ENCODE measurements around the gene SCAPER. TPM values are rescaled to one million over a fixed set of nuclear protein-coding genes. Genes with fewer than 3 reads are reported as not detected.

SCAPER gene
- total and polyA plus RNA-seq, 10 of the 15 experiments (the other 5 are each of a cell fraction or from before 2014, with no cell fraction given): 1.0 to 7.7 (median 3.9) TPM

DNA sequence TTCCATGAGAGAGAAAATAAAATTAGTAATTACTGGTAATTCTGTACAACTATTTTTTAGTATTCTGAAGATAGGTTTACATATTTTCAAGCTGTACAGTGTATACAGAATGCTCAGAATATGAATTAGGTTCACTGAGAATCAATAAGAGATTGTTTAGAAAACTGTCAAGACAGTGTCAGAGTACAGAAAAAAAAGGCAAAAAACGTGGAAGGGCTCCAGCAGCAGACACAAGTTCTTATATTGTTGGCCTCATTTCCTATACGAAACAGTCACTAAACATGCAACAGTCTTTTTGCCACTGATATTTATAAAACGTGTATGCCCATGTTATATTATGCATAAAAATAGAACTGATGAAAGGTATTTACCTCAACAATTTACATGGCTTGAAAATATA lies 464.7 kb downstream of the SCAPER start:
- intact Hi-C loops (cut with micrococcal nuclease; ENCODE audit: unreplicated experiment) (no loop called here), in situ Hi-C loops (cut with MboI) (no loop called here)
- WGBS (ENCODE audit: insufficient coverage, insufficient replicate concordance, low lambda C conversion rate, missing lambda C conversion rate): 40% methylated on average over 3 of the region's 3 CpGs
- ChIA-PET CTCF (no interaction called here), POLR2A (no interaction called here), RAD21 (ENCODE audit: unreplicated experiment) (no interaction called here), SMC1A (ENCODE audit: uncharacterized antibody, unreplicated experiment) (no interaction called here)
- H3K27ac ChIP-seq (ENCODE audit: control insufficient read depth, insufficient read depth): no peak overlapping the region
- H3K79me2 ChIP-seq (ENCODE audit: control insufficient read depth, insufficient read depth, low read length): no peaks in the 10 kb centered on the region
- H3K27me3 ChIP-seq (replicated peaks in 1 of 2; ENCODE audit: control insufficient read depth in 2 of 2, insufficient read depth in 2 of 2, low read length in 1 of 2): no peaks in the 10 kb centered on the region; a peak in 1 of 4 replicates
- no peak for FAIRE-seq
- no peaks in the 10 kb centered on the region; the same call in 1 of the 2 replicates for H4K20me1 ChIP-seq (ENCODE audit: control insufficient read depth, insufficient read depth)
- no peaks in the 10 kb centered on the region for H3K36me3 ChIP-seq (ENCODE audit: control insufficient read depth in 2 of 2, insufficient read depth in 2 of 2, low read length in 1 of 2)
- no peak for ATAC-seq
- no peak overlapping the region for H3K9ac ChIP-seq (ENCODE audit: control insufficient read depth, insufficient read depth, low read length)
- H3K4me3 ChIP-seq: no peak overlapping the region
- H3K4me1 ChIP-seq (ENCODE audit: control insufficient read depth, insufficient read depth, low read length): no peaks in the 10 kb centered on the region
- DNase-seq (ENCODE audit: low read depth, low spot score): no peak
- H3K4me2 ChIP-seq (ENCODE audit: control insufficient read depth, insufficient read depth): no peak overlapping the region
- BruUV-seq (replicated peaks): no TSS peak
- no peaks in the 10 kb centered on the region; the same call in 2 of the 3 replicates for H3K9me3 ChIP-seq (replicated peaks; ENCODE audit: control insufficient read depth, insufficient read depth, low read length)
- TF ChIP-seq MYC (IDR thresholded peaks at IDR 0.05; ENCODE audit: insufficient read depth, insufficient read length, insufficient replicate concordance, low read length, severe bottlenecking): no peak
- TF ChIP-seq MEF2A (IDR thresholded peaks at IDR 0.05; ENCODE audit: insufficient read depth, low read depth, low read length): no peak
- TF ChIP-seq POU2F2 (IDR thresholded peaks at IDR 0.05; ENCODE audit: borderline replicate concordance, low read depth, low read length): no peak
- no peak for TF ChIP-seq NFYA (IDR thresholded peaks at IDR 0.05; ENCODE audit: borderline replicate concordance, low read depth, low read length)
- TF ChIP-seq MTA3 (IDR thresholded peaks at IDR 0.05; ENCODE audit: borderline replicate concordance, low read length): no peak
- TF ChIP-seq, protein P1, sequence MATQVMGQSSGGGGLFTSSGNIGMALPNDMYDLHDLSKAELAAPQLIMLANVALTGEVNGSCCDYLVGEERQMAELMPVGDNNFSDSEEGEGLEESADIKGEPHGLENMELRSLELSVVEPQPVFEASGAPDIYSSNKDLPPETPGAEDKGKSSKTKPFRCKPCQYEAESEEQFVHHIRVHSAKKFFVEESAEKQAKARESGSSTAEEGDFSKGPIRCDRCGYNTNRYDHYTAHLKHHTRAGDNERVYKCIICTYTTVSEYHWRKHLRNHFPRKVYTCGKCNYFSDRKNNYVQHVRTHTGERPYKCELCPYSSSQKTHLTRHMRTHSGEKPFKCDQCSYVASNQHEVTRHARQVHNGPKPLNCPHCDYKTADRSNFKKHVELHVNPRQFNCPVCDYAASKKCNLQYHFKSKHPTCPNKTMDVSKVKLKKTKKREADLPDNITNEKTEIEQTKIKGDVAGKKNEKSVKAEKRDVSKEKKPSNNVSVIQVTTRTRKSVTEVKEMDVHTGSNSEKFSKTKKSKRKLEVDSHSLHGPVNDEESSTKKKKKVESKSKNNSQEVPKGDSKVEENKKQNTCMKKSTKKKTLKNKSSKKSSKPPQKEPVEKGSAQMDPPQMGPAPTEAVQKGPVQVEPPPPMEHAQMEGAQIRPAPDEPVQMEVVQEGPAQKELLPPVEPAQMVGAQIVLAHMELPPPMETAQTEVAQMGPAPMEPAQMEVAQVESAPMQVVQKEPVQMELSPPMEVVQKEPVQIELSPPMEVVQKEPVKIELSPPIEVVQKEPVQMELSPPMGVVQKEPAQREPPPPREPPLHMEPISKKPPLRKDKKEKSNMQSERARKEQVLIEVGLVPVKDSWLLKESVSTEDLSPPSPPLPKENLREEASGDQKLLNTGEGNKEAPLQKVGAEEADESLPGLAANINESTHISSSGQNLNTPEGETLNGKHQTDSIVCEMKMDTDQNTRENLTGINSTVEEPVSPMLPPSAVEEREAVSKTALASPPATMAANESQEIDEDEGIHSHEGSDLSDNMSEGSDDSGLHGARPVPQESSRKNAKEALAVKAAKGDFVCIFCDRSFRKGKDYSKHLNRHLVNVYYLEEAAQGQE (IDR thresholded peaks at IDR 0.05; ENCODE audit: low read depth, low read length): no peak
- no peak for TF ChIP-seq ZNF217 (IDR thresholded peaks at IDR 0.05)
- no peak for TF ChIP-seq SMAD1 (IDR thresholded peaks at IDR 0.05; ENCODE audit: low read depth, partially characterized antibody)
- no peak for TF ChIP-seq CBX5 (IDR thresholded peaks at IDR 0.05; ENCODE audit: low read depth)
- TF ChIP-seq, protein P2, sequence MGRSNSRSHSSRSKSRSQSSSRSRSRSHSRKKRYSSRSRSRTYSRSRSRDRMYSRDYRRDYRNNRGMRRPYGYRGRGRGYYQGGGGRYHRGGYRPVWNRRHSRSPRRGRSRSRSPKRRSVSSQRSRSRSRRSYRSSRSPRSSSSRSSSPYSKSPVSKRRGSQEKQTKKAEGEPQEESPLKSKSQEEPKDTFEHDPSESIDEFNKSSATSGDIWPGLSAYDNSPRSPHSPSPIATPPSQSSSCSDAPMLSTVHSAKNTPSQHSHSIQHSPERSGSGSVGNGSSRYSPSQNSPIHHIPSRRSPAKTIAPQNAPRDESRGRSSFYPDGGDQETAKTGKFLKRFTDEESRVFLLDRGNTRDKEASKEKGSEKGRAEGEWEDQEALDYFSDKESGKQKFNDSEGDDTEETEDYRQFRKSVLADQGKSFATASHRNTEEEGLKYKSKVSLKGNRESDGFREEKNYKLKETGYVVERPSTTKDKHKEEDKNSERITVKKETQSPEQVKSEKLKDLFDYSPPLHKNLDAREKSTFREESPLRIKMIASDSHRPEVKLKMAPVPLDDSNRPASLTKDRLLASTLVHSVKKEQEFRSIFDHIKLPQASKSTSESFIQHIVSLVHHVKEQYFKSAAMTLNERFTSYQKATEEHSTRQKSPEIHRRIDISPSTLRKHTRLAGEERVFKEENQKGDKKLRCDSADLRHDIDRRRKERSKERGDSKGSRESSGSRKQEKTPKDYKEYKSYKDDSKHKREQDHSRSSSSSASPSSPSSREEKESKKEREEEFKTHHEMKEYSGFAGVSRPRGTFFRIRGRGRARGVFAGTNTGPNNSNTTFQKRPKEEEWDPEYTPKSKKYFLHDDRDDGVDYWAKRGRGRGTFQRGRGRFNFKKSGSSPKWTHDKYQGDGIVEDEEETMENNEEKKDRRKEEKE (IDR thresholded peaks at IDR 0.05): no peak
- no peak for TF ChIP-seq PML (IDR thresholded peaks at IDR 0.05; ENCODE audit: low read length)
- TF ChIP-seq TARDBP (IDR thresholded peaks at IDR 0.05; ENCODE audit: borderline replicate concordance): no peak
- no peak for TF ChIP-seq IKZF1 (conservative IDR thresholded peaks at IDR 0.05)
- TF ChIP-seq SREBF1 (IDR thresholded peaks at IDR 0.05; ENCODE audit: low read length): no peak
- TF ChIP-seq EGR1 (IDR thresholded peaks at IDR 0.05; ENCODE audit: borderline replicate concordance in 1 of 2, low read depth in 2 of 2, low read length in 2 of 2): no peak
- H2AFZ ChIP-seq (ENCODE audit: control insufficient read depth, low read depth, low read length): no peak overlapping the region

All from GM12878 (cell line).